Measurements from ENCODE around the gene HEXIM1. TPM values are rescaled to one million over a fixed set of nuclear protein-coding genes. Genes with fewer than 3 reads are reported as not detected.

The HEXIM1 gene
- total and polyA plus RNA-seq, 2 experiments from 2014 or later = 9.2 to 10.9 TPM

- TF ChIP-seq, protein P1, sequence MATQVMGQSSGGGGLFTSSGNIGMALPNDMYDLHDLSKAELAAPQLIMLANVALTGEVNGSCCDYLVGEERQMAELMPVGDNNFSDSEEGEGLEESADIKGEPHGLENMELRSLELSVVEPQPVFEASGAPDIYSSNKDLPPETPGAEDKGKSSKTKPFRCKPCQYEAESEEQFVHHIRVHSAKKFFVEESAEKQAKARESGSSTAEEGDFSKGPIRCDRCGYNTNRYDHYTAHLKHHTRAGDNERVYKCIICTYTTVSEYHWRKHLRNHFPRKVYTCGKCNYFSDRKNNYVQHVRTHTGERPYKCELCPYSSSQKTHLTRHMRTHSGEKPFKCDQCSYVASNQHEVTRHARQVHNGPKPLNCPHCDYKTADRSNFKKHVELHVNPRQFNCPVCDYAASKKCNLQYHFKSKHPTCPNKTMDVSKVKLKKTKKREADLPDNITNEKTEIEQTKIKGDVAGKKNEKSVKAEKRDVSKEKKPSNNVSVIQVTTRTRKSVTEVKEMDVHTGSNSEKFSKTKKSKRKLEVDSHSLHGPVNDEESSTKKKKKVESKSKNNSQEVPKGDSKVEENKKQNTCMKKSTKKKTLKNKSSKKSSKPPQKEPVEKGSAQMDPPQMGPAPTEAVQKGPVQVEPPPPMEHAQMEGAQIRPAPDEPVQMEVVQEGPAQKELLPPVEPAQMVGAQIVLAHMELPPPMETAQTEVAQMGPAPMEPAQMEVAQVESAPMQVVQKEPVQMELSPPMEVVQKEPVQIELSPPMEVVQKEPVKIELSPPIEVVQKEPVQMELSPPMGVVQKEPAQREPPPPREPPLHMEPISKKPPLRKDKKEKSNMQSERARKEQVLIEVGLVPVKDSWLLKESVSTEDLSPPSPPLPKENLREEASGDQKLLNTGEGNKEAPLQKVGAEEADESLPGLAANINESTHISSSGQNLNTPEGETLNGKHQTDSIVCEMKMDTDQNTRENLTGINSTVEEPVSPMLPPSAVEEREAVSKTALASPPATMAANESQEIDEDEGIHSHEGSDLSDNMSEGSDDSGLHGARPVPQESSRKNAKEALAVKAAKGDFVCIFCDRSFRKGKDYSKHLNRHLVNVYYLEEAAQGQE (IDR thresholded peaks at IDR 0.05; ENCODE audit: unreplicated experiment) = no peak
- no peak for TF ChIP-seq EZH2phosphoT487 (IDR thresholded peaks at IDR 0.05; ENCODE audit: unreplicated experiment)
- no peak for TF ChIP-seq ETS1 (IDR thresholded peaks at IDR 0.05)
- TF ChIP-seq JUNB (IDR thresholded peaks at IDR 0.05; ENCODE audit: unreplicated experiment) = no peak
- no peak for TF ChIP-seq ZNF331 (CRISPR knock-in tag; IDR thresholded peaks at IDR 0.05; ENCODE audit: low read depth)
Observed at GRCh38 chr17:45146166-45146565, 2.1 kb upstream of the HEXIM1 start (continued).

DNA sequence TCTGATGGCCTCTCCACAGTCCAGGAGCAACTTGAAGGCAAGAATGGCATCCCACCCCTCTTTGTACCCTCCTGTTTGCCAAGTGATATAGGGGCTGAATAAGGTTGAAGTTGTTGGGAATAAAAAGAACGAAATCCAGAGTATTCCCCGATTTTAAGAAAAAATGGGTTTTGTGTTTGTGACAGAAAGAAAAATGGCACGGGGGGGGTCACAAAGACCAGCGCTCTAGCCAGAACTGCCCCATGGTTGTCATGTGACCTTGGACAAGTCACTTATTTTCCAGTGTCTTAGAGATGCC, 1.7 kb upstream of the HEXIM1 start:
- Mint-ChIP-seq H3K27me3 (ENCODE audit: insufficient read depth, low read depth, poor library complexity) (peaks cover 41% of the 10 kb centered on the region), H3K4me3 (peak overlapping the region; percentile 100), H3K4me1 (peaks cover 40% of the 10 kb centered on the region), H3K36me3 (ENCODE audit: low read depth) (peaks cover 12% of the 10 kb centered on the region), H3K9me3 (no peaks in the 10 kb centered on the region), H3K27ac (peak overlapping the region; percentile 100)
- Histone ChIP-seq H3K4me1 (ENCODE audit: insufficient read depth) (peaks cover 34% of the 10 kb centered on the region), H2AFZ (no peak overlapping the region), H4K20me1 (replicated peaks; ENCODE audit: insufficient read depth) (peaks cover 12% of the 10 kb centered on the region; the same call in 1 of the 2 replicates), H3K27ac (ENCODE audit: low read depth) (peak overlapping the region; percentile 97), H3K4me3 (peak overlapping the region; percentile 62), H3K27me3 (ENCODE audit: insufficient read depth) (peaks cover 5% of the 10 kb centered on the region; the same call in 1 of the 2 replicates), H3K79me2 (replicated peaks; ENCODE audit: insufficient read depth) (peaks cover 22% of the 10 kb centered on the region), H3K9me2 (ENCODE audit: insufficient read depth) (no peaks in the 10 kb centered on the region), H3F3A (replicated peaks; ENCODE audit: low read depth) (peaks cover 11% of the 10 kb centered on the region), H3K4me2 (peak overlapping the region; percentile 73), H3K36me3 (ENCODE audit: insufficient read depth) (no peaks in the 10 kb centered on the region)
- DNase-seq (ENCODE audit: low spot score) = no peak
- ATAC-seq = no peak
- TF ChIP-seq POLR2AphosphoS5 (IDR thresholded peaks at IDR 0.05; ENCODE audit: low read depth) = no peak
- TF ChIP-seq STAT1 (IDR thresholded peaks at IDR 0.05; ENCODE audit: unreplicated experiment) = no peak
- no peak for TF ChIP-seq CTCF (conservative IDR thresholded peaks at IDR 0.05; ENCODE audit: low read depth in 2 of 2)
- no peak for TF ChIP-seq CREB1 (CRISPR knock-in tag; IDR thresholded peaks at IDR 0.05; ENCODE audit: low read depth)
- no peak for TF ChIP-seq EZH2phosphoT487 (IDR thresholded peaks at IDR 0.05; ENCODE audit: unreplicated experiment)
- no peak for TF ChIP-seq ETS1 (IDR thresholded peaks at IDR 0.05)
- TF ChIP-seq EZH2 (IDR thresholded peaks at IDR 0.05; ENCODE audit: low read depth, unreplicated experiment) = no peak
- TF ChIP-seq, protein P1 (IDR thresholded peaks at IDR 0.05; ENCODE audit: unreplicated experiment) = no peak
- TF ChIP-seq ZNF114 (CRISPR knock-in tag; IDR thresholded peaks at IDR 0.05) = no peak
- no peak for TF ChIP-seq JUNB (IDR thresholded peaks at IDR 0.05; ENCODE audit: unreplicated experiment)
